HepG2 (cell line): Measurements from ENCODE around the gene GNMT. TPM values are rescaled to one million over a fixed set of nuclear protein-coding genes. Genes with fewer than 3 reads are reported as not detected.
A peak's percentile ranks its signal among the peaks of the same experiment; 100 is the strongest.

Source experiments
- ARID5B ChIP-seq: IDR thresholded peaks from 2 replicates; pipeline ENCODE4 v1.4.0; 2020; ENCODE audit warnings: mild to moderate bottlenecking, missing genetic modification reagents
- CBFB ChIP-seq: sonication (generic); formaldehyde crosslinking; IDR thresholded peaks from 2 replicates; pipeline ENCODE4 v1.4.0; 2020; ENCODE audit warnings: missing genetic modification reagents
- NFIC ChIP-seq: IDR thresholded peaks from 2 replicates; pipeline ENCODE4 v1.6.1; 2012; ENCODE audit warnings: mild to moderate bottlenecking, low read length, inconsistent platforms
- NFYB ChIP-seq: sonication (generic); formaldehyde crosslinking; IDR thresholded peaks from 2 replicates; pipeline ENCODE4 v1.4.0; 2020; ENCODE audit warnings: missing genetic modification reagents
- NR2C2 ChIP-seq: sonication (generic); formaldehyde crosslinking; IDR thresholded peaks from 2 replicates; pipeline ENCODE4 v1.4.0; 2020; ENCODE audit warnings: missing genetic modification reagents, mild to moderate bottlenecking, moderate library complexity, borderline replicate concordance
- NR2F6 ChIP-seq, 2 experiments: IDR thresholded peaks; 2 replicates each; pipeline ENCODE4 v1.6.1; 2016; ENCODE audit warnings: antibody characterized with exemption in 1 of 2, mild to moderate bottlenecking in 1 of 2
- PHF21A ChIP-seq: sonication (generic); formaldehyde crosslinking; IDR thresholded peaks from 2 replicates; pipeline ENCODE4 v1.5.0; 2020; ENCODE audit warnings: mild to moderate bottlenecking, missing genetic modification reagents
- THAP8 ChIP-seq: sonication (generic); formaldehyde crosslinking; IDR thresholded peaks from 2 replicates; pipeline ENCODE4 v1.5.1; 2020; ENCODE audit warnings: missing genetic modification reagents, mild to moderate bottlenecking, borderline replicate concordance
- ZFY ChIP-seq: sonication (generic); formaldehyde crosslinking; IDR thresholded peaks from 2 replicates; pipeline ENCODE4 v1.4.0; 2020; ENCODE audit warnings: missing genetic modification reagents
- ZNF264 ChIP-seq: sonication (generic); formaldehyde crosslinking; IDR thresholded peaks from 2 replicates; pipeline ENCODE4 v1.4.0; 2020; ENCODE audit warnings: missing genetic modification reagents
- ZNF607 ChIP-seq: sonication (generic); formaldehyde crosslinking; IDR thresholded peaks from 2 replicates; pipeline ENCODE4 v1.5.1; 2020; ENCODE audit warnings: missing genetic modification reagents, mild to moderate bottlenecking, borderline replicate concordance
- ZNF883 ChIP-seq: sonication (generic); formaldehyde crosslinking; IDR thresholded peaks from 2 replicates; pipeline ENCODE4 v1.5.1; 2020; ENCODE audit warnings: mild to moderate bottlenecking, missing genetic modification reagents; ENCODE audit errors: not compliant biosample characterization
- ZSCAN20 ChIP-seq: sonication (generic); formaldehyde crosslinking; IDR thresholded peaks from 2 replicates; pipeline ENCODE4 v1.4.0; 2020; ENCODE audit warnings: missing genetic modification reagents, mild to moderate bottlenecking, borderline replicate concordance
- polyA plus RNA-seq, 8 experiments: library from polyadenylated mRNA; depleted of rRNA in 3 of 8; stranded (reverse) in 7 of 8; unstranded in 1 of 8; fragments of >200 nt; fragmentation: Illumina TruSeq in 4 of 8; extraction: Trizol in 4 of 8; gene quantifications; 2 replicates each; pipeline versions ENCODE4 v1.2.1 to v1.2.3, GENCODE V29; 2011 to 2016; ENCODE audit warnings: low read depth in 4 of 8, missing spikeins in 1 of 8, mixed read lengths in 1 of 8; ENCODE audit not compliant: insufficient read depth in 1 of 8
- total RNA-seq, 5 experiments: library from RNA; depleted of rRNA; stranded (reverse); fragments of >200 nt; fragmentation: Illumina TruSeq; extraction: Trizol; gene quantifications; 2 replicates each; pipeline ENCODE4 v1.2.3, GENCODE V29; 2016; ENCODE audit warnings: low read depth in 1 of 5
- TF ChIP-seq, protein P1 (sequence below): sonication (generic); formaldehyde crosslinking; IDR thresholded peaks from 2 replicates; pipeline ENCODE4 v1.4.0; 2020; ENCODE audit warnings: missing genetic modification reagents, borderline replicate concordance
- TF ChIP-seq, protein P2 (sequence below): sonication (generic); formaldehyde crosslinking; IDR thresholded peaks from 2 replicates; pipeline ENCODE4 v1.5.1; 2020; ENCODE audit warnings: mild to moderate bottlenecking, missing genetic modification reagents, moderate library complexity
- TF ChIP-seq, protein P3 (sequence below): sonication (generic); formaldehyde crosslinking; IDR thresholded peaks from 2 replicates; pipeline ENCODE4 v1.4.0; 2020; ENCODE audit warnings: missing genetic modification reagents

GNMT gene
- total and polyA plus RNA-seq, 2 of the 13 experiments (the other 11 are each of a cell fraction or from before 2014, with no cell fraction given) = 2.8 to 7.0 TPM

- TF ChIP-seq CBFB (CRISPR knock-in tag) (peak; percentile 35; the same call in 1 of the 2 replicates), NFYB (CRISPR knock-in tag) (0 out of 2 replicates have a peak, but pooled peaks have one; percentile 24), ARID5B (CRISPR knock-in tag) (peak; percentile 35; the same call in 1 of the 2 replicates), ZSCAN20 (CRISPR knock-in tag) (no peak), NFIC (no peak), THAP8 (no peak), ZNF883 (CRISPR knock-in tag) (no peak), ZFY (peak; percentile 60; the same call in 1 of the 2 replicates), NR2C2 (CRISPR knock-in tag) (peak; percentile 55; the same call in 1 of the 2 replicates), ZNF607 (CRISPR knock-in tag) (peak; percentile 24; the same call in 1 of the 2 replicates), PHF21A (CRISPR knock-in tag) (peak; percentile 16; the same call in 1 of the 2 replicates), NR2F6 (IDR thresholded peaks at IDR 0.05) (peak; percentile 62), NR2F6 (CRISPR knock-in tag; IDR thresholded peaks at IDR 0.05) (peak; percentile 77; the same call in 1 of the 2 replicates), ZNF264 (CRISPR knock-in tag) (0 out of 2 replicates have a peak, but pooled peaks have one; percentile 29)
- TF ChIP-seq, protein P1, sequence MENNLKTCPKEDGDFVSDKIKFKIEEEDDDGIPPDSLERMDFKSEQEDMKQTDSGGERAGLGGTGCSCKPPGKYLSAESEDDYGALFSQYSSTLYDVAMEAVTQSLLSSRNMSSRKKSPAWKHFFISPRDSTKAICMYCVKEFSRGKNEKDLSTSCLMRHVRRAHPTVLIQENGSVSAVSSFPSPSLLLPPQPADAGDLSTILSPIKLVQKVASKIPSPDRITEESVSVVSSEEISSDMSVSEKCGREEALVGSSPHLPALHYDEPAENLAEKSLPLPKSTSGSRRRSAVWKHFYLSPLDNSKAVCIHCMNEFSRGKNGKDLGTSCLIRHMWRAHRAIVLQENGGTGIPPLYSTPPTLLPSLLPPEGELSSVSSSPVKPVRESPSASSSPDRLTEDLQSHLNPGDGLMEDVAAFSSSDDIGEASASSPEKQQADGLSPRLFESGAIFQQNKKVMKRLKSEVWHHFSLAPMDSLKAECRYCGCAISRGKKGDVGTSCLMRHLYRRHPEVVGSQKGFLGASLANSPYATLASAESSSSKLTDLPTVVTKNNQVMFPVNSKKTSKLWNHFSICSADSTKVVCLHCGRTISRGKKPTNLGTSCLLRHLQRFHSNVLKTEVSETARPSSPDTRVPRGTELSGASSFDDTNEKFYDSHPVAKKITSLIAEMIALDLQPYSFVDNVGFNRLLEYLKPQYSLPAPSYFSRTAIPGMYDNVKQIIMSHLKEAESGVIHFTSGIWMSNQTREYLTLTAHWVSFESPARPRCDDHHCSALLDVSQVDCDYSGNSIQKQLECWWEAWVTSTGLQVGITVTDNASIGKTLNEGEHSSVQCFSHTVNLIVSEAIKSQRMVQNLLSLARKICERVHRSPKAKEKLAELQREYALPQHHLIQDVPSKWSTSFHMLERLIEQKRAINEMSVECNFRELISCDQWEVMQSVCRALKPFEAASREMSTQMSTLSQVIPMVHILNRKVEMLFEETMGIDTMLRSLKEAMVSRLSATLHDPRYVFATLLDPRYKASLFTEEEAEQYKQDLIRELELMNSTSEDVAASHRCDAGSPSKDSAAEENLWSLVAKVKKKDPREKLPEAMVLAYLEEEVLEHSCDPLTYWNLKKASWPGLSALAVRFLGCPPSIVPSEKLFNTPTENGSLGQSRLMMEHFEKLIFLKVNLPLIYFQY (CRISPR knock-in tag) = peak; percentile 96; the same call in 1 of the 2 replicates
- TF ChIP-seq, protein P2, sequence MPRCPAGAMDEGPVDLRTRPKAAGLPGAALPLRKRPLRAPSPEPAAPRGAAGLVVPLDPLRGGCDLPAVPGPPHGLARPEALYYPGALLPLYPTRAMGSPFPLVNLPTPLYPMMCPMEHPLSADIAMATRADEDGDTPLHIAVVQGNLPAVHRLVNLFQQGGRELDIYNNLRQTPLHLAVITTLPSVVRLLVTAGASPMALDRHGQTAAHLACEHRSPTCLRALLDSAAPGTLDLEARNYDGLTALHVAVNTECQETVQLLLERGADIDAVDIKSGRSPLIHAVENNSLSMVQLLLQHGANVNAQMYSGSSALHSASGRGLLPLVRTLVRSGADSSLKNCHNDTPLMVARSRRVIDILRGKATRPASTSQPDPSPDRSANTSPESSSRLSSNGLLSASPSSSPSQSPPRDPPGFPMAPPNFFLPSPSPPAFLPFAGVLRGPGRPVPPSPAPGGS = no peak
- TF ChIP-seq, protein P3, sequence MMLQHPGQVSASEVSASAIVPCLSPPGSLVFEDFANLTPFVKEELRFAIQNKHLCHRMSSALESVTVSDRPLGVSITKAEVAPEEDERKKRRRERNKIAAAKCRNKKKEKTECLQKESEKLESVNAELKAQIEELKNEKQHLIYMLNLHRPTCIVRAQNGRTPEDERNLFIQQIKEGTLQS (CRISPR knock-in tag) = no peak
Measured at GRCh38 chr6:42942444-42942843, 18.1 kb upstream of the GNMT start (continued).
